HG03558 (cell line): ENCODE measurements around the gene PRICKLE4.
"Not testable (repeated sequence)": the region's sequence is repeated elsewhere in the genome, so short reads cannot be mapped to it uniquely, and the experiment has no call there.

Source experiments
- ATAC-seq: cut with Tn5 transposase; IDR thresholded peaks from one replicate; pipeline ENCODE4 v1.9.1; 2021; ENCODE audit warnings: moderate number of reproducible peaks; ENCODE audit not compliant: unreplicated experiment; ENCODE audit errors: extremely low read depth

PRICKLE4 gene

DNA sequence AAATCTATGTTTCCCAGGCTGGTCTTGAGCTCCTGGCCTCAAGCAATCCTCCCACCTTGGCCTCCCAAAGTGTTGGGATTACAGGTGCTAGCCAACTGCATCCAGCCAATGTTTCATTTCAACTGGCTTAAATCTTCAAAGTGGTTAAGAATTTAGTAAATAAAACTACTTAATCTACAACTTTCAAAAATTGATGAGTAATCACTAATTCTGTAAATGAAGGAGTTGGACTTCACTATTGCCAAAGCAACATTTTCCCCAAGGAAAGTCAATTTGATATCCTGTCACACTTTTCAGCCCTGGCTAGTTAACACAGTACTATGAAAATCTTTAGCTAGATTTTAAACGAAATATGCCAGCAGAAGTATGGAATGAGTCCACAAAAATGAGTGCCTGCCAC lies 10.7 kb downstream of the PRICKLE4 start:
- ATAC-seq, result no peak

DNA sequence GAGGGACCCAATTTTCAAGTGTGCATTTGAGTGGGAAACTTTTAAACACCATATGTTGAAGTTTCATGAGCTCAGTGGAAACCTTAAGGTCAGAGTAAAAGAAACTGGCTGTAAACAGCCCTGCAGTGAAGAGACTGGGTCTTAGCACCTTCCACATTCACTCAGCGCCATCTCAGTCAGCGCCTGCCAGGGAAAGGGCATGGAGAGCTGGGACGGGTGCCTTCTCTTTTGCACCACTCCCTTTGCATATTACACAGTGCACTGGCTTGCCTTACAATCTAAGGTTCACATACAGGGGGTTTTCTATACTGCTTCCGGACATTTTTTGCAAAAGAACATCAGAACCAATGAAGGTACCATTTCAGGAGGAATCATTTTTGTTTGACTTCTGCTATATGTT lies 11.4 kb downstream of the PRICKLE4 start:
- no peak for ATAC-seq

DNA sequence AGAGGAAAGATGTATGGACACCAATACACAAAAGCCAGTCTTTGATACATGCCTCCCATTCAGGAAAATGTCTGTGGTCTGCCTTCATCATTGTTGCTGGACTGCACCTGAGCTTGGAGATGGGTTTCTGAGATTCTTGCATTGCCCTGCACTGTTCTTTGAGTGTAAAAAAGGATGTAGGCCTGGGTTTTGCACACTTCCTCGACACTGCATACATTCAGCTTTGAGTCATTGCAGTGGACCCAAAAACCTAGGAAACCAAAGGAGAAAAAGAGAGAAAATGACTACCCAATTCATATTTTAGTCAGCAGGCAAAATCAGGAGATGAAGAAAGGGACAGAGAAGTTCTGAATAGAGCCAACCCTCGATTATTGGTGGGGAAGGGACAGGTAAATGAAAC lies 15.9 kb downstream of the PRICKLE4 start:
- ATAC-seq, result no peak

DNA sequence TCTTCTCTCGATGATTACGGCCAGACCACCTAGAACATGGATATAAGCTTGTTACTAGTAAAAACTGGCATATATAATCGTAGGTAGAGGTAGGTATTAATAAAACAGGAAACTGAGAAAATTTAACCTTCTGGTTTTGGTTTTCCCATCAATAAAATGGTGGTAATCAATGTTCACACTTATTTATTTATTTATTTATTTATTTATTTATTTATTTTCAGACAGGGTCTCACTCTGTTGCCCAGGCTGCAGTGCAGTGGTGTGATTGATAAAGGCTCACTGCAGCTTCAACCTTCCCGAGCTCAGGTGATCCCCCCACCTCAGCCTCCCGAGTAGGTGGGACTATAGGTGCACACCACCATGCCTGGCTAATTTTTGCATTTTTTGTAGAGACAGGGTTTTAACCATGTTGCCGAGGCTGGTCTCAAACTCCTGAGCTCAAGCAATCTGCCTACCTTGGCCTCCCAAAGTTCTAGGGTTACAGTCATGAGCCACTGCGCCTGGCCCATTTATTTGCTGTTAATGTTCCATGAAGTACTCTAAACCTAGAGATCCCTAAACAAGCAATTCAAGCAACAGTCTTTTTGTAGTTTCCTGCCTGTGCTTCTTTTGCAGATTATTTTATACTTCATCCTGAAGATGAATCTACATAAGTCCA lies 18.4 kb downstream of the PRICKLE4 start:
- ATAC-seq, result no peak

DNA sequence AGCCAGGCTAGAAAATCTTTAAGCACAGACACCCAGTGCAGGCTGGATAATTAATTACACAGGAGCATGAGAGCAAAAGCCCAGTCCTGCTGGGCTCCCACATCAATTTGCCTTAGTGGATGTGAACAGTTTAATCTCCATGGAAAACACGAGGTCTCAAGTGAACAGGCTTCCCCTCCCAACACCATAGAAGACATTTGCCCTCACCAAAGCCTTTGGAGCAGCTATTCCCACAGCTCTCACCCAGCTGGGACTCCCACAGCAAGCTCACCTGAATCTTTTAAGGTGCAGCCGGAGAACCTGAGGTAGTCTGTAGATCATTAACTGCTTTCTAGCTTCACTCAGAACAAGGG lies 19.0 kb downstream of the PRICKLE4 start:
- no peak for ATAC-seq

DNA sequence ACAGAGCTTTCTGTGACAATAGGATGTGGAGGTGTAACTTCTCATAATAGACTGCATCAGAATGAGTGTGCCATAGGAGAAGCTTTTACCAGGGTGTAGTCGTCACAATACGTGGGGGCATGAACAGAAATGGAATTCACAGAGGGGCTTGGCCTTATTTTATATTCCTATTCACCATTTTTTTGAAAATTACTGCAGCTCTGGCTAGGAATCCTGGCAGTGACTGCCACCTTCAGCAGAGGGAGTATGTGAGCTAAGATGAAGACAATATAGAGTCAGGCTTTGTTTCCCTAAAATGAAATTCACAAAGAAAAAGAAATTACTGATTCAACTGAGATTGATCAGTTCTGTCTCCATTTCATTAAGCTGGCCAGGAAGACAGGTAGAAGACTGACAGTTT lies 20.8 kb downstream of the PRICKLE4 start:
- no peak for ATAC-seq

DNA sequence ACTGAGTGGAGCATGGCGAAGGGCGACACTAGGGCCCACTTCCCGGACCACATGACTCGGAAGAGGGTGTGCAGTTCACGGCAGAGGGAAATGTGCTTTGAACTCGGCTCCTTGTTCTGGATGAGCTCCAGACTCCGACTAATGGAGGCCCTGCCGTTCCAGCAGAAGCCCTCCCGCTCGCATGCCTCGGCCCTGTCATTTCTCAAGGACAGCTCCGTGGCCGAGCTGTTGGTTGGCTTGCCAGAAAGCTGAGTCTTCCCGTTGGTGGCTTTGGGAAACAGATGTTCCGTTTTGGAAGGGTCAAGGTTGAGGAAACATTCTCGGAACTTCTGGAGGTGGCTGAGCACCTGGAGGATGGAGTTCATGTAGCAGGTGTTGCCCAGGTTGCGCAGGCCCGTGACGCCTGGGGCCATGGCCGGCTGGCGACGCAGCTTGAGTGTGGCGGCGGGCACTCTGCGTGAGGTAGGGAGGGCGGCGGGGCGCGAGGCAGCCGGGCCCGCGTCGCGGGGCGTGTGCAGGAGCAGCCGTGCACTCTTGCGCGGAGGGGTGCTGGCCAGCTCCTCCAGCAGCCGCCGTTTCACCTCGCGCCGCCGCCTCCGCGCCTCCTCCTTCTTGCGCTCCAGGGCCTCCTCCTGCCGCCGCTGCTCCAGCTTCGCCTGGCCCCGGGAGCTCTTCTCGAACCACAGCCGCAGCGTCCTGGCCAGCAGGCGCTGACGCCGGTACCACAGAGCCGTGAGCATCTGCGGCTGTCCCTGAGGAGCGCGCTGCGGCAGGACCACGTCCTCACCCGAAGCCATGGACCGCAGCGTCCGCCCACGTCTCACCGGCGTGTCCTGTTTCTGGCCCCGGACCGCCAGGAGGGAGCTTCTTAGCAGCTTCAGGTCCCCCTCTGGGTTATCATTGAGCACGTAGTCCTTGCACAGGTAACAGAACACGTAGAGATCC lies 25.5 kb downstream of the PRICKLE4 start:
- no peak for ATAC-seq

DNA sequence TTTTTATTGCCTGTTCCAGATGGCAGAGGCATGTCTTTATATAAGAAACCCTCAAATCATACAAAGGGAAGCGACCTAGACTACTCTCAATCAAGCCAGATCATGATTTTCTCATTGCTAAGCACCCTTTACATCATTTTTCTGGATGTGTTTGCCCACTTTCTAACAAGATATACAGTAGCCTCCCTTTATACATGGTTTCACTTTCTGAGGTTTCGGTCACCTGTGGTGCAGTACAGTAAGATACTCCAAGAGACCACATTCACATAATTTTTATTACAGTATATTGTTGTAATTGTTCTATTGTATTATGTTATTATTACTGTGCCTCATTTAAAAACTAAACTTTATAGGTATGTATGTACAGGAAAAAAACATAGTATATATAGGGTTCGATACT lies 30.5 kb downstream of the PRICKLE4 start:
- no peak for ATAC-seq

DNA sequence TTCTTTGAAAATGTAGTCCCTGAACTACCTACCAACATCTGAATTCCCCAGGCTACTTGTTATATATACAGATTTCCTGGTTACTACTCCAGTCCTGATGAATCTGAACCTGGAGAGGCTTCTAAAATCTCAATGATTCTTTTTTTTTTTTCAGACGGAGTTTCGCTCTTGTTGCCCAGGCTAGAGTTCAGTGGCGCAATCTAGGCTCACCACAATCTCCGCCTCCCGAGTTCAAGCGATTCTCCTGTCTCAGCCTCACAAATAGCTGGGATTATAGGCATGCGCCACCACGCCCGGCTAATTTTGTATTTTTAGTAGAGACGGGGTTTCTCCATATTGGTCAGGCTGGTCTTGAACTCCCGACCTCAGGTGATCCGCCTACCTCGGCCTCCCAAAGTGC lies 31.4 kb downstream of the PRICKLE4 start:
- not testable (repeated sequence) for ATAC-seq

DNA sequence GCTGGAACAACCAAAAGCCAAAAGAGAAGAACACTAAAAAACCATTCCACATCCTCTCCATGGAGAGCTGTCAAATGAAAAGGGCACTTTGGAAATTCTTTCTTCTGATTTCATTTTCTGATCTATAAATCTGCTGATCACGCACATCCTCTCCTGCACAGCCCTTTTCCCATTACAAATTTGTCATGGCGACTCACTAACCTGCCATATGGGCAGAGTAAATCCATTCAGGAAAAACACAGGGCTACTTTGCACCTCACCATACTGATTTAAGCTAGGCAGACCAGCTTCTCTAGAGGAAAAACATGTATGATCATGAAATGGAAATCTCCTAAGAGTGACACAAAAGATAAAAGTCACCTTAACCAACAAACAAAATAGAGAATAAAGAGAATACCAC lies 32.9 kb downstream of the PRICKLE4 start:
- ATAC-seq, result no peak

DNA sequence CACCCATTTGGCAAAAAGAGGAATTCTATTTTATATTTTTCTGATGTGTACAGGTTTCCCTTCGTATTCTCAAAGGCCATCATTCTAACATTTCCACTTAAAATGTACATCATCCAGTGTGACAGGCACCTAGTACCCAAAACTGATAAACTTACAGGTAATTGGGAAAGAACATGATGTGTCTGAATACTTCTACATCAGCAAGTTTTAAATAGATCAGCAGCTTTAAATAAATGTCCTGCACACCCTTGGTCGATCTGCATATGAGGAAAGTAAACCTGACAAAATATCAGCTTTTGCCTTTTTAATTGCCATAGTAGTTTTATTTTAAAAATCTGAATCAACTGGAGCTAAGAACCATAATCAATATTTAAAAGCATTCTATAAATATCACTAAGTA lies 33.4 kb downstream of the PRICKLE4 start:
- no peak for ATAC-seq

DNA sequence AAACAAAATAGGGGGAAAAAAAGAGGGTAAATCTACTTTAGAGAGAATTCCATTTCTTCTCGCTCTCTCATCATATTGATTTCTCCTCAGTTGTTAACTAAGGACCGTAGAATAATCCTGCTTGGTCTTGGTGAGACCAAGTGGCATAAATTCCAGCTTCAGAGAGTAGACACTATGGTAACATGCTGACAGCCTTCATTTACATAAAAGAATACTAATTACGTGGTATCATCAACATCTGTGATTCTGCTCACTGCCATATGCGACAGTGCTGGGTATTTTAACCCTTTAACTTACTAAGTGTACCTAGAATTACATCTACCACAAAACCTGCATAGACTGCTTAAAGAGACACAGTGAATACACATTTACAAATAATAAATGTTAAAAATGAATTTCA lies 34.0 kb downstream of the PRICKLE4 start:
- ATAC-seq, result no peak

DNA sequence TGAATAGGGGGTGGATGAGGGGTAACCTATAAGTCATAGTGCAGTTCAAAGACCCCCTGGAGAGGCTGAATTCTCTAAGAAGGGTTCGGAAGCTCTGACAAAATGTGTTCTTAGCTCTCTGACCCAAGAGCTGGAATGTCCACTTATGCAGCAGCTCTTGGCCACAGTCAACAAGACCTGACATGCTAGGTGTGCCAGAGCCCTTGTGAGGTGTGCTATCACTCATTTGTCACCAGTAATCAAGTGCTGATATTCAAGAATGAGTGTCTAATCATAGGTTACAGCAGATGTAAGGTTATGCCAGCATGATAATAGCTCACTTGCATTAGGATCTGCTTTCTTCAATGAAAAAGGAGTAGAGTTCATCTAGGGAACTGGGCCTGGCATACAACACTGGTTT lies 35.0 kb downstream of the PRICKLE4 start:
- ATAC-seq, result no peak

DNA sequence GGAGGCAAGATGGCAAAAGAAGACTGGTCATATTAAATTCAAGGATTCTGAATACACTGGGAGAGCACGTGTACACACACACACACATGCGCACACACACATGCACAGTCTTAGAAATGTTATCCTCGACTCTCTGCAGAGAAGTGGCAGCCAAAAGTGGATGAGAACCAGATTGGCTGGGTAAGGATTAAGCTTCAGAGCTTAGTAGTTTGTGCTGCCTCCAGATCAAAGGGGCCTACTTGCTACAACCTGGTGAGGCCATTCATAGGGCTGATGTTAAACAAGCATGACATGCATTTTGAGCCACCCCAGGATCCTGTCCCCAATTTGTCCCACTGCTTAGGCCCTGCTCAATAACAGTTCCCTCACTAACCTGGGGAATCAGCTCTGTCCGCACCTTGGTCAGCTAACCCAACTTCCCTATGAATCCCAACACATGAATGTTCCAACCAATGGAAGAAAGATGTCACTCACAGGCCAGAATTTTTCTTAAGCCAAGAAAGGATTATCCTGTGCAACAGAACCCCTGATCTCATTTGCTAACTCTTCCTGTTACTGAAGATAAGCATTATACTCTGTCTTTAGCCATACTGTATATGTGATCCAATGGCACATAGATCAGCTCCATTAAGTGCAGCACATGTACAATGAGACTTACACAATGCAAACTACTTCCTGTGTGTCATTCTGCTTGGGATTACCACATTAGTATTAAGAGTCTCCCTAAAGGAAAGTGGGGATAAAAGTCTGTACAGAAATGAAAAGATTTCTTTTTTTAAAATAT lies 37.9 kb downstream of the PRICKLE4 start:
- ATAC-seq, result no peak

DNA sequence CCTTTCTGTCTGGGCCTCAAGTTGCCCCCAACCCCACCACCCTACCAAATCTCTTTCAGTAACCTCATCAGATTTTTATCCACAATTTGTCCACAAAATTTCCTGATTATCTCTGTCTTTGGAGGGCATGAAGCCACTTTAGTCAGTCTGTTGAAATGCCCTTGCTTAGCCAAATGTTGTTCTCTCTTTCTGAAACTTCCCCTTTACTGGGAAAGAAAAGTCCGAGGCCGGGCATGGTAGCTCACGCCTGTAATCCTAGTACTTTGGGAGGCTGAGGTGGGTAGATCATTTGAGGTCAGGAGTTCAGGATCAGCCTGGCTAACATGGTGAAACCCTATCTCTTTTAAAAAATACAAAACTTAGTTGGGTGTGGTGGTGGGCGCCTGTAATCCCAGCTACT lies 40.7 kb downstream of the PRICKLE4 start:
- ATAC-seq, result no peak

DNA sequence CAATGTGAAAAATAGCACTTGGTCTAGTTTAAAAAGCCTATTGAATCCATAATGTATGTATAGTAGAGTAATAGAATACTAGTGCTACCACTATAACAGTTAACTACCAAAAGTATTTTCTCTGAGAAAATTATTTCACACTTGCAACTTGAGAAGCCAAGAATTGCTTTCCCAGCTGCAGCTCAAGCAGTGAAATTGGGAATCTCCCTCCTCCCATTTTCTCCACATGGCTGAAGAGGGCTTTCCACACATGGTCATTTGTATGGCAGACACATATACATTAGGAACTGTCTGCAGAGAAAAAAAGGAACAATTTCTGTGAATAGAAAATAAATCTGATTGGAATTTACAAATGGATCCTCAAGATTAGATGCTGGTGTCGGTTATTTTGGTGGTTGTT lies 41.4 kb downstream of the PRICKLE4 start:
- no peak for ATAC-seq

DNA sequence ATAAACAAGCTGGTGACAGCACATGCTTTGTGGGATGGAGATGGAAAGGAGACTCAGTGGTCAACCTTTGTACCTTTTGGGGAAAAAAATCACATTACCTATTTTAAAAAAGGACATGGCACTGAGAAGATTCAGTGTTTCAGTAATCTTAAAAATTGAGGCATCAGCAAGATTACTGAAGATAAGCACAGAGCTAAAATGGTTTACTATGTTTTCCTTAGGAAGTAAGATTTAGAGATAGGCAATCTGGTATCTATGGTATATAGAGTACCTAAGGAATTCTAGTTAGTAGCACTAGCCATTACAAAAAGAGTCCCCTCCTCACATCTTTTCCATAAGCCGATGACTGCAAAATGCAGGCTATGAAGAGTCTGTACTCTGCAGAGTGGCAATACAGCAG lies 42.6 kb downstream of the PRICKLE4 start:
- ATAC-seq, result no peak

DNA sequence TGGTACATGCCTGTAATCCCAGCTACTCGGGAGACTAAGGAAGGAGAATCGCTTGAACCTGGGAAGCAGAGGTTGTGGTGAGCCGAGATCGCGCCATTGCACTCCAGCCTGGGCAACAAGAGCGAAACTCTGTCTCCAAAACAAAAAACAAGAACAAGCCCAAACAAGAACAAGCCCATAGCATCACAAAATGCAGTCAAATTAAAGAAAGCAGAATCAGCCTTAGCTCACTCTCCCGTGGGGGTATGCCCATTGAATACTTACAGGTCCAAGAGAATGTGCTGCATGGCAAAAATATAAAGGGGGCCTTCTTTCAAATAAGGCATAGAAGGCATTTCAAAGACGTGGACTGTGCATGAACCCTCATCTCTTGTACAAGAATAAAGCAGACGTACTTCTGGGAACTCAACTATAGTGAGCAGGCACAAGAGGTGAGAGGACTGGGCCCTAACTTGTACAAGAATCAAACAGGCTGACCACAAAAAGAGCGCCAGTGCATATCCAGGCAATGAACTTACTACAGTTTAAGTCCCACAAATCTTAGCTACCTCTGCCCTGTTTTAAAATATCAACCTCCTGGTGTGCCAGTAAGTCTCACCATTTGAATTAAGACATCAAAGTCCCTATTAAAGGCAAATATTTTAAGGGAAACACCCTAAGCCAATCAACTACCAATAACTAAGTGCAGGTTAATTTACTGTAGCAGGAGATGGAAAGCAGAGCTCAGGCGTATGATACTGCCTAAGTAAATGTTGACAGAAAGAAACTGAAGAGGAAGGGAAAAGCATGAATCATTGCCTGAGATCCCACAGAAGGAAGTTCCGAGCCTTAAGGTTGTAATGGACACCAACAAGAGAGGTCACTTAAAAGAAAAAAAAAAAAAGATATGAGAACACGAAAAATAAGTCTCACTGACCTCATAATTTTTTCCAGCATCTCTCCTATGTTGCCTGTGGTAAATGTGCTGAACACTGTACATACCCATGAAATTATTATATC lies 44.3 kb downstream of the PRICKLE4 start:
- no peak for ATAC-seq

DNA sequence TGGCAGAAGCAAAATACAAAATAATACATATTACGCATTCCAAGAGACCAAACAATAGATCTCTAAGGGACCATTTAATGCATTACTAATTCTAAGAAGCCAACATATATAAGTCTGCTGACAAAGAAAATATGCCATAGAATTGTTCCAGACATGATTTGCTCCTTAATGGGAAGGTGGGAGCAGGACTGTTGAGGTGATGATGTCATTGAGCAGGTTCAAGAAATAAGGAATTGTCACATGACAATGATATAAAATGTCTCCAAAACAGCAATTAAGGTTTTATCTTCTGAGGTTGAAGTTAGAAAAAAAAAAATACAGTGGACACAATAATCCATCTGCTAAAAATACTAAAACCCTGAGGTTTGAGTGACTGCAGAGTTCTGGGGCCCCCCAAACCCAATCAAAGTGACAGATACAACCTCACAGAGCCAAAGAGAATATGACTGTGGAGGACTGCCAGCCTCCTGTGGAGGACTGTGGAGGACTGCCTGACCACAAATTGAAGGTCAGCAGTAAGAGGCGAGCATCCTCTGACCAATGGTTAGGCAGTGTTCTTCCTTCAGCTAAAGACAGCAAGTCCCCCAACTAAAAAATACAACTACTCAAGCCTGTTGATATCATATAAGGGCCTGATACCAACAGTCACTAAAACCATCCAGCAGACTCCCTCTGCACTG lies 45.9 kb downstream of the PRICKLE4 start:
- ATAC-seq, result no peak
